Adrenal gland (tissue), 12 donors: ENCODE measurements around the gene DPP9. TPM values are rescaled to one million over a fixed set of nuclear protein-coding genes. Genes with fewer than 3 reads are reported as not detected.

ENCODE experiments used
- DNase-seq, 7 donors: peaks; one replicate each; pipeline ENCODE4 v3.0.0-alpha.2; 2019 to 2020
- H3K27ac ChIP-seq, 5 donors: fragments of 200-600 bp; sonication (generic) in 4 of 5; 1 replicate in 3 of 5; 2 replicates in 2 of 5; pipeline versions ENCODE4 v1.5.1 to v1.8.0; 2016 to 2020; ENCODE audit warnings: mild to moderate bottlenecking in 1 of 5
- H3K27me3 ChIP-seq: fragments of 200-600 bp; 2 replicates; pipeline ENCODE4 v1.8.0; 2021
- H3K36me3 ChIP-seq, 2 donors: fragments of 200-600 bp; replicated peaks in 1 of 2; 1 replicate in 1 of 2; 2 replicates in 1 of 2; pipeline versions ENCODE4 v1.5.1 to v1.8.0; 2018 to 2022
- H3K4me1 ChIP-seq, 2 donors: fragments of 200-600 bp; replicated peaks in 1 of 2; 1 replicate in 1 of 2; 2 replicates in 1 of 2; pipeline versions ENCODE4 v1.5.1 to v1.8.0; 2018 to 2021
- H3K4me3 ChIP-seq, 4 donors: fragments of 200-600 bp; sonication (generic) in 3 of 4; one replicate each; pipeline ENCODE4 v1.5.1; 2016 to 2018
- H3K9me3 ChIP-seq, 3 donors: fragments of 200-600 bp; sonication (generic) in 1 of 3; replicated peaks in 1 of 3; 1 replicate in 2 of 3; 2 replicates in 1 of 3; pipeline versions ENCODE4 v1.5.1 to v1.8.0; 2016 to 2021
- CTCF ChIP-seq, 6 experiments: fragments of 450-650 bp in 4 of 6; fragments of 200-600 bp in 2 of 6; sonication (generic) in 1 of 6; IDR thresholded peaks; 1 replicate in 5 of 6; 2 replicates in 1 of 6; pipeline versions ENCODE4 v1.5.1 to v1.8.0; 2016 to 2021; ENCODE audit warnings: antibody characterized with exemption in 6 of 6, mild to moderate bottlenecking in 2 of 6, moderate library complexity in 1 of 6
- POLR2A ChIP-seq, 2 donors: fragments of 450-650 bp; IDR thresholded peaks; one replicate each; pipeline ENCODE4 v1.6.1; 2017; ENCODE audit warnings: antibody characterized with exemption in 2 of 2, mild to moderate bottlenecking in 2 of 2, moderate library complexity in 1 of 2
- WGBS, 4 donors: extraction: QIAGEN DNeasy Blood & Tissue Kit in 2 of 4; methylation state at CpG; one replicate each; pipeline versions ENCODE4 v1.1.5 to v1.1.7; 2013 to 2017; 5-methylcytosine and 5-hydroxymethylcytosine counted together
- intact Hi-C, 2 donors: fragments of 100-400 bp; cut with DNase I; formaldehyde crosslinking; loops; one replicate each; pipeline versions ENCODE4 v1.14.1 to v1.15.0; 2022 to 2023
- polyA plus RNA-seq, 3 donors: library from polyadenylated mRNA; stranded (reverse); fragments of 200-250 nt in 2 of 3; fragments of 350-450 nt in 1 of 3; fragmentation: Illumina TruSeq in 1 of 3; extraction: RNeasy Lipid Tissue Mini Kit (QIAGEN cat#74804) in 1 of 3; gene quantifications; one replicate each; pipeline ENCODE4 v1.2.3, GENCODE V29; 2013 to 2014
- total RNA-seq, 9 donors: library from RNA; depleted of rRNA in 4 of 9; stranded (reverse); fragments of >200 nt in 4 of 9; fragments of 120-200 nt in 1 of 9; fragmentation: NEBNext Ultra II Directional in 1 of 9; extraction: Animal tissue kit (Norgen Biotek cat#: 25700) in 1 of 9; gene quantifications; one replicate each; pipeline versions ENCODE4 v1.1.0 to v1.2.4, GENCODE V29; 2013 to 2023
- donor health status: healthy with polysubstance abuse.
- donor health status: Bipolar disorder and iron deficiency.
- donor health status: DM: yes; HTN: yes; CAD: no.
- donor health status: DM: no; HTN: no; CAD: no.
- donor health status: DM: no; HTN: no; CAD: no.
- donor health status: DM: yes; HTN: yes; CAD: no.

DPP9 gene
- total and polyA plus RNA-seq, 12 donors, result 9.5 to 117 (median 46.9) TPM

GRCh38 chr19:4653793-4654436 lies 69.7 kb downstream of the DPP9 start:
- H3K36me3 ChIP-seq, result peaks cover 0 to 26% of the 10 kb centered on the region in 2 donors
- intact Hi-C loops, result no loop called here
- no peak overlapping the region for H3K4me3 ChIP-seq
- 82 to 88% (median 85%) methylated on average over 12 to 13 of the region's 13 CpGs for WGBS, 4 donors
- H3K4me1 ChIP-seq, result no peaks in the 10 kb centered on the region
- no peak for DNase-seq
- TF ChIP-seq CTCF (IDR thresholded peaks at IDR 0.05) (no peak), POLR2A (IDR thresholded peaks at IDR 0.05) (no peak)
- no peaks in the 10 kb centered on the region for H3K27me3 ChIP-seq
- H3K27ac ChIP-seq, result no peak overlapping the region
- H3K9me3 ChIP-seq, result no peaks in the 10 kb centered on the region

- Histone ChIP-seq H3K4me1 (no peaks in the 10 kb centered on the region), H3K27ac (no peak overlapping the region), H3K36me3 (peaks cover 0 to 8% of the 10 kb centered on the region in 2 donors), H3K27me3 (no peaks in the 10 kb centered on the region), H3K9me3 (no peaks in the 10 kb centered on the region), H3K4me3 (no peak overlapping the region)
- no peak for DNase-seq
- 95 to 96% (median 96%) methylated on average over 43 to 44 of the region's 44 CpGs for WGBS, 4 donors
- no peak for TF ChIP-seq CTCF (IDR thresholded peaks at IDR 0.05)
- no peak for TF ChIP-seq POLR2A (IDR thresholded peaks at IDR 0.05)
- intact Hi-C loops, result no loop called here
These were observed 71.6 kb downstream of the DPP9 start for GRCh38 chr19:4652075-4652474.

- intact Hi-C loops, result no loop called here
- TF ChIP-seq CTCF (IDR thresholded peaks at IDR 0.05), result no peak
- no peak for DNase-seq
- Histone ChIP-seq H3K27me3 (no peaks in the 10 kb centered on the region), H3K9me3 (no peaks in the 10 kb centered on the region), H3K36me3 (no peaks in the 10 kb centered on the region), H3K4me3 (no peak overlapping the region), H3K27ac (peak overlapping the region in 1 of 5 donors; percentile 52), H3K4me1 (no peaks in the 10 kb centered on the region)
- WGBS, 4 donors, result 70 to 96% (median 76%) methylated on average over 2 of the region's 2 CpGs
These were observed 73.5 kb downstream of the DPP9 start for GRCh38 chr19:4650159-4650558.

DNA sequence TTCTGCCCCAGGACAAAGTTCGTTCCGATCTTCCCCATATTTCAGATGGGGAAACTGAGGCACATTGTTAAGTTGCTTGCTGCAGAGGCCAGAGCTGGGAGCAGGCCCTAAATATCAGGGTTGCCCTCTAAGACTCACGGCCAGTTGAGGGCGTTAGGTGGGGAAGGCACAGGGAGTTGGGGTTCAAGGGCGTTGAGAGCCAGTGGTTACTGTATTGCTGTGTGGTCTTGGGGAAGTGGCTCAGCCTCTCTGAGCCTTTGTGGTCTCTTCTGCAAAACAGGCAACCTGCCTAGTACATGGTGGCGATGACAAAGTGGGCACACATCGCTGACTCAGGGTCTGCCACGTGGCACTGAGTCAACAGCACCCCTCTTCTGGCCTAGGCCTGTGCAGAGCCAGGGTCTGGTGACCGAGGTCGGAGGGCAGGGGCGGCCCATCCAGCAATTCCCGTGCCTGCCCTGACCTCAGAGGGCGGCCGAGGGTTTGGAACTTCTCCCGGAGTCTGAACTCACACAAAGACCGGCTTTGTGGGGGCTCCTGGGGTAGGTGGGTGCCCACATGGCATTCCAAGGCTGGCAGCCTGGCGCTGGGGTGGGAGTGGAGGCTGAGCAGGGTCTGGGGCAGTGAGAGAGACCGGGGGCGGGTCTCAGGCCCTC lies 74.1 kb downstream of the DPP9 start:
- WGBS, 4 donors, result 78 to 86% (median 82%) methylated on average over 12 to 19 of the region's 19 CpGs
- Histone ChIP-seq H3K4me3 (no peak overlapping the region), H3K27ac (peak overlapping the region in 1 of 5 donors; percentile 52), H3K4me1 (no peaks in the 10 kb centered on the region), H3K27me3 (no peaks in the 10 kb centered on the region), H3K9me3 (no peaks in the 10 kb centered on the region), H3K36me3 (no peaks in the 10 kb centered on the region)
- intact Hi-C loops, result no loop called here
- TF ChIP-seq POLR2A (IDR thresholded peaks at IDR 0.05), result no peak
- TF ChIP-seq CTCF (IDR thresholded peaks at IDR 0.05), result no peak
- DNase-seq, result no peak
